HepG2 (cell line): ENCODE measurements around the gene MACROD2. TPM values are rescaled to one million over a fixed set of nuclear protein-coding genes. Genes with fewer than 3 reads are reported as not detected.

ENCODE experiments used
- ATF2 ChIP-seq: sonication (generic); formaldehyde crosslinking; IDR thresholded peaks from 2 replicates; pipeline ENCODE4 v1.4.0; 2020; ENCODE audit warnings: missing genetic modification reagents
- MAZ ChIP-seq, 2 experiments: sonication (generic) in 1 of 2; formaldehyde crosslinking in 1 of 2; IDR thresholded peaks; 2 replicates each; pipeline versions ENCODE4 v1.5.0 to v1.6.1; 2012 to 2020; ENCODE audit warnings: low read depth in 2 of 2, mild to moderate bottlenecking in 2 of 2, borderline replicate concordance in 1 of 2, improper control_type of control experiment in 1 of 2, low read length in 1 of 2, missing genetic modification reagents in 1 of 2, moderate library complexity in 1 of 2
- NCOA5 ChIP-seq: sonication (generic); formaldehyde crosslinking; IDR thresholded peaks from 2 replicates; pipeline ENCODE4 v1.4.0; 2020; ENCODE audit warnings: missing genetic modification reagents
- NFIC ChIP-seq: IDR thresholded peaks from 2 replicates; pipeline ENCODE4 v1.6.1; 2012; ENCODE audit warnings: mild to moderate bottlenecking, low read length, inconsistent platforms
- ONECUT2 ChIP-seq: sonication (generic); formaldehyde crosslinking; IDR thresholded peaks from 2 replicates; pipeline ENCODE4 v1.4.0; 2020; ENCODE audit warnings: missing genetic modification reagents
- POLR2AphosphoS5 ChIP-seq: IDR thresholded peaks from 2 replicates; pipeline ENCODE4 v1.6.1; 2012; ENCODE audit warnings: low read depth, low read length
- PTBP1 ChIP-seq: fragments of 200-400 bp; formaldehyde crosslinking; IDR thresholded peaks from 2 replicates; pipeline ENCODE4 v1.6.1; 2018; ENCODE audit warnings: low read length, low read depth; ENCODE audit not compliant: poor library complexity, severe bottlenecking
- RXRA ChIP-seq: sonication (generic); formaldehyde crosslinking; IDR thresholded peaks from 2 replicates; pipeline ENCODE4 v1.5.1; 2020; ENCODE audit warnings: missing genetic modification reagents
- TBX3 ChIP-seq: fragments of 450-650 bp; IDR thresholded peaks from 2 replicates; pipeline ENCODE4 v1.6.1; 2017; ENCODE audit warnings: antibody characterized with exemption, mild to moderate bottlenecking, inconsistent platforms, borderline replicate concordance
- TFAP4 ChIP-seq: sonication (generic); IDR thresholded peaks from 2 replicates; pipeline ENCODE4 v1.6.1; 2016; ENCODE audit warnings: low read depth, borderline replicate concordance
- WIZ ChIP-seq: sonication (generic); formaldehyde crosslinking; IDR thresholded peaks from 2 replicates; pipeline ENCODE4 v1.5.1; 2020; ENCODE audit warnings: mild to moderate bottlenecking, missing genetic modification reagents
- ZMYM3 ChIP-seq: sonication (generic); formaldehyde crosslinking; IDR thresholded peaks from 2 replicates; pipeline ENCODE4 v1.5.1; 2020; ENCODE audit warnings: mild to moderate bottlenecking, missing genetic modification reagents
- ZNF224 ChIP-seq: sonication (generic); formaldehyde crosslinking; IDR thresholded peaks from 2 replicates; pipeline ENCODE4 v1.5.0; 2020; ENCODE audit warnings: mild to moderate bottlenecking, missing genetic modification reagents
- ZNF550 ChIP-seq: sonication (generic); formaldehyde crosslinking; IDR thresholded peaks from 2 replicates; pipeline ENCODE4 v1.4.0; 2020; ENCODE audit warnings: mild to moderate bottlenecking, missing genetic modification reagents, borderline replicate concordance
- ZNF552 ChIP-seq: sonication (generic); formaldehyde crosslinking; IDR thresholded peaks from 2 replicates; pipeline ENCODE4 v1.9.0; 2022; ENCODE audit warnings: missing genetic modification reagents, mild to moderate bottlenecking, borderline replicate concordance
- polyA plus RNA-seq, 8 experiments: library from polyadenylated mRNA; depleted of rRNA in 3 of 8; stranded (reverse) in 7 of 8; unstranded in 1 of 8; fragments of >200 nt; fragmentation: Illumina TruSeq in 4 of 8; extraction: Trizol in 4 of 8; gene quantifications; 2 replicates each; pipeline versions ENCODE4 v1.2.1 to v1.2.3, GENCODE V29; 2011 to 2016; ENCODE audit warnings: low read depth in 4 of 8, missing spikeins in 1 of 8, mixed read lengths in 1 of 8; ENCODE audit not compliant: insufficient read depth in 1 of 8
- total RNA-seq, 5 experiments: library from RNA; depleted of rRNA; stranded (reverse); fragments of >200 nt; fragmentation: Illumina TruSeq; extraction: Trizol; gene quantifications; 2 replicates each; pipeline ENCODE4 v1.2.3, GENCODE V29; 2016; ENCODE audit warnings: low read depth in 1 of 5
- TF ChIP-seq, protein P1 (sequence below): sonication (generic); formaldehyde crosslinking; IDR thresholded peaks from 2 replicates; pipeline ENCODE4 v1.9.0; 2021; ENCODE audit warnings: missing genetic modification reagents, mild to moderate bottlenecking, borderline replicate concordance
- TF ChIP-seq, protein P2 (sequence below): sonication (generic); formaldehyde crosslinking; IDR thresholded peaks from one replicate; pipeline ENCODE4 v1.5.1; 2020; ENCODE audit warnings: mild to moderate bottlenecking, missing genetic modification reagents; ENCODE audit errors: not compliant biosample characterization
- TF ChIP-seq, protein P3 (sequence below): IDR thresholded peaks from 2 replicates; pipeline ENCODE4 v1.6.1; 2016; ENCODE audit warnings: missing genetic modification reagents, missing compliant biosample characterization

MACROD2 gene
- total and polyA plus RNA-seq, 2 of the 13 experiments (the other 11 are each of a cell fraction or from before 2014, with no cell fraction given): 0.13 to 0.51 TPM

- TF ChIP-seq ATF2 (CRISPR knock-in tag) (peak; percentile 75), RXRA (CRISPR knock-in tag) (no peak), ZMYM3 (CRISPR knock-in tag) (no peak), NCOA5 (CRISPR knock-in tag) (no peak), MAZ (IDR thresholded peaks at IDR 0.05; ENCODE audit: borderline replicate concordance, low read depth, low read length) (no peak), MAZ (CRISPR knock-in tag; IDR thresholded peaks at IDR 0.05; ENCODE audit: low read depth) (no peak), ONECUT2 (peak; percentile 60), TBX3 (peak; percentile 86; the same call in 1 of the 2 replicates), POLR2AphosphoS5 (no peak), ZNF552 (no peak), ZNF550 (no peak), PTBP1 (no peak), WIZ (CRISPR knock-in tag) (no peak), TFAP4 (peak; percentile 31; the same call in 1 of the 2 replicates), ZNF224 (CRISPR knock-in tag) (no peak), NFIC (peak; percentile 99)
- TF ChIP-seq, protein P1, sequence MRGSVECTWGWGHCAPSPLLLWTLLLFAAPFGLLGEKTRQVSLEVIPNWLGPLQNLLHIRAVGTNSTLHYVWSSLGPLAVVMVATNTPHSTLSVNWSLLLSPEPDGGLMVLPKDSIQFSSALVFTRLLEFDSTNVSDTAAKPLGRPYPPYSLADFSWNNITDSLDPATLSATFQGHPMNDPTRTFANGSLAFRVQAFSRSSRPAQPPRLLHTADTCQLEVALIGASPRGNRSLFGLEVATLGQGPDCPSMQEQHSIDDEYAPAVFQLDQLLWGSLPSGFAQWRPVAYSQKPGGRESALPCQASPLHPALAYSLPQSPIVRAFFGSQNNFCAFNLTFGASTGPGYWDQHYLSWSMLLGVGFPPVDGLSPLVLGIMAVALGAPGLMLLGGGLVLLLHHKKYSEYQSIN: no peak
- TF ChIP-seq, protein P2, sequence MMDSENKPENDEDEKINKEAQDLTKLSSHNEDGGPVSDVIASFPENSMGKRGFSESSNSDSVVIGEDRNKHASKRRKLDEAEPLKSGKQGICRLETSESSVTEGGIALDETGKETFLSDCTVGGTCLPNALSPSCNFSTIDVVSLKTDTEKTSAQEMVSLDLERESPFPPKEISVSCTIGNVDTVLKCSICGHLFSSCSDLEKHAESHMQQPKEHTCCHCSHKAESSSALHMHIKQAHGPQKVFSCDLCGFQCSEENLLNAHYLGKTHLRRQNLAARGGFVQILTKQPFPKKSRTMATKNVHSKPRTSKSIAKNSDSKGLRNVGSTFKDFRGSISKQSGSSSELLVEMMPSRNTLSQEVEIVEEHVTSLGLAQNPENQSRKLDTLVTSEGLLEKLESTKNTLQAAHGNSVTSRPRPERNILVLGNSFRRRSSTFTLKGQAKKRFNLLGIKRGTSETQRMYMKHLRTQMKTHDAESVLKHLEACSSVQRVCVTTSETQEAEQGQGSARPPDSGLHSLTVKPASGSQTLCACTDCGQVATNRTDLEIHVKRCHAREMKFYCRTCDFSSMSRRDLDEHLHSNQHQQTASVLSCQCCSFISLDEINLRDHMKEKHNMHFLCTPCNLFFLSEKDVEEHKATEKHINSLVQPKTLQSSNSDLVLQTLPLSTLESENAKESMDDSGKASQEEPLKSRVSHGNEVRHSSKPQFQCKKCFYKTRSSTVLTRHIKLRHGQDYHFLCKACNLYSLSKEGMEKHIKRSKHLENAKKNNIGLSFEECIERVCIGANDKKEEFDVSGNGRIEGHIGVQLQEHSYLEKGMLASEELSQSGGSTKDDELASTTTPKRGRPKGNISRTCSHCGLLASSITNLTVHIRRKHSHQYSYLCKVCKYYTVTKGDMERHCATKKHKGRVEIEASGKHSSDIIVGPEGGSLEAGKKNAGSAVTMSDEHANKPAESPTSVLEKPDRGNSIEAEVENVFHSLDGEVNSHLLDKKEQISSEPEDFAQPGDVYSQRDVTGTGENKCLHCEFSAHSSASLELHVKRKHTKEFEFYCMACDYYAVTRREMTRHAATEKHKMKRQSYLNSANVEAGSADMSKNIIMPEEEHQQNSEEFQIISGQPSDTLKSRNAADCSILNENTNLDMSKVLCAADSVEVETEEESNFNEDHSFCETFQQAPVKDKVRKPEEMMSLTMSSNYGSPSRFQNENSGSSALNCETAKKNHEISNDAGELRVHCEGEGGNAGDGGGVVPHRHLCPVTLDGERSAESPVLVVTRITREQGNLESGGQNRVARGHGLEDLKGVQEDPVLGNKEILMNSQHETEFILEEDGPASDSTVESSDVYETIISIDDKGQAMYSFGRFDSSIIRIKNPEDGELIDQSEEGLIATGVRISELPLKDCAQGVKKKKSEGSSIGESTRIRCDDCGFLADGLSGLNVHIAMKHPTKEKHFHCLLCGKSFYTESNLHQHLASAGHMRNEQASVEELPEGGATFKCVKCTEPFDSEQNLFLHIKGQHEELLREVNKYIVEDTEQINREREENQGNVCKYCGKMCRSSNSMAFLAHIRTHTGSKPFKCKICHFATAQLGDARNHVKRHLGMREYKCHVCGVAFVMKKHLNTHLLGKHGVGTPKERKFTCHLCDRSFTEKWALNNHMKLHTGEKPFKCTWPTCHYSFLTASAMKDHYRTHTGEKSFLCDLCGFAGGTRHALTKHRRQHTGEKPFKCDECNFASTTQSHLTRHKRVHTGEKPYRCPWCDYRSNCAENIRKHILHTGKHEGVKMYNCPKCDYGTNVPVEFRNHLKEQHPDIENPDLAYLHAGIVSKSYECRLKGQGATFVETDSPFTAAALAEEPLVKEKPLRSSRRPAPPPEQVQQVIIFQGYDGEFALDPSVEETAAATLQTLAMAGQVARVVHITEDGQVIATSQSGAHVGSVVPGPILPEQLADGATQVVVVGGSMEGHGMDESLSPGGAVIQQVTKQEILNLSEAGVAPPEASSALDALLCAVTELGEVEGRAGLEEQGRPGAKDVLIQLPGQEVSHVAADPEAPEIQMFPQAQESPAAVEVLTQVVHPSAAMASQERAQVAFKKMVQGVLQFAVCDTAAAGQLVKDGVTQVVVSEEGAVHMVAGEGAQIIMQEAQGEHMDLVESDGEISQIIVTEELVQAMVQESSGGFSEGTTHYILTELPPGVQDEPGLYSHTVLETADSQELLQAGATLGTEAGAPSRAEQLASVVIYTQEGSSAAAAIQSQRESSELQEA (CRISPR knock-in tag): no peak
- TF ChIP-seq, protein P3, sequence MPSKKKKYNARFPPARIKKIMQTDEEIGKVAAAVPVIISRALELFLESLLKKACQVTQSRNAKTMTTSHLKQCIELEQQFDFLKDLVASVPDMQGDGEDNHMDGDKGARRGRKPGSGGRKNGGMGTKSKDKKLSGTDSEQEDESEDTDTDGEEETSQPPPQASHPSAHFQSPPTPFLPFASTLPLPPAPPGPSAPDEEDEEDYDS: no peak; the same call in 1 of the 2 replicates
Observed at GRCh38 chr20:14979453-14979986, 984.2 kb downstream of the MACROD2 start (continued).
